Right lobe of liver (tissue), 4 donors: Measurements from ENCODE around the gene SLC26A3.

ENCODE experiments used
- POLR2A ChIP-seq: fragments of 450-650 bp; IDR thresholded peaks from one replicate; pipeline ENCODE4 v1.6.1; 2017; ENCODE audit warnings: antibody characterized with exemption, mild to moderate bottlenecking
- TF ChIP-seq, protein P1 (sequence below), 4 donors: fragments of 200-600 bp in 3 of 4; fragments of 450-650 bp in 1 of 4; IDR thresholded peaks; one replicate each; pipeline versions ENCODE4 v1.5.1 to v1.8.0; 2016 to 2022; ENCODE audit warnings: antibody characterized with exemption in 4 of 4, mild to moderate bottlenecking in 2 of 4
- donor health status: DM: no; HTN: no; CAD: no.
- donor health status: DM: no; HTN: no; CAD: no.
- donor health status: DM: no; HTN: yes; CAD: no.

- TF ChIP-seq, protein P1, sequence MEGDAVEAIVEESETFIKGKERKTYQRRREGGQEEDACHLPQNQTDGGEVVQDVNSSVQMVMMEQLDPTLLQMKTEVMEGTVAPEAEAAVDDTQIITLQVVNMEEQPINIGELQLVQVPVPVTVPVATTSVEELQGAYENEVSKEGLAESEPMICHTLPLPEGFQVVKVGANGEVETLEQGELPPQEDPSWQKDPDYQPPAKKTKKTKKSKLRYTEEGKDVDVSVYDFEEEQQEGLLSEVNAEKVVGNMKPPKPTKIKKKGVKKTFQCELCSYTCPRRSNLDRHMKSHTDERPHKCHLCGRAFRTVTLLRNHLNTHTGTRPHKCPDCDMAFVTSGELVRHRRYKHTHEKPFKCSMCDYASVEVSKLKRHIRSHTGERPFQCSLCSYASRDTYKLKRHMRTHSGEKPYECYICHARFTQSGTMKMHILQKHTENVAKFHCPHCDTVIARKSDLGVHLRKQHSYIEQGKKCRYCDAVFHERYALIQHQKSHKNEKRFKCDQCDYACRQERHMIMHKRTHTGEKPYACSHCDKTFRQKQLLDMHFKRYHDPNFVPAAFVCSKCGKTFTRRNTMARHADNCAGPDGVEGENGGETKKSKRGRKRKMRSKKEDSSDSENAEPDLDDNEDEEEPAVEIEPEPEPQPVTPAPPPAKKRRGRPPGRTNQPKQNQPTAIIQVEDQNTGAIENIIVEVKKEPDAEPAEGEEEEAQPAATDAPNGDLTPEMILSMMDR (IDR thresholded peaks at IDR 0.05), result no peak
- TF ChIP-seq POLR2A, result no peak
These were observed 57.0 kb downstream of the SLC26A3 start for GRCh38 chr7:107746006-107746405.
